Measurements from ENCODE around the gene EOLA2.
"Not testable (repeated sequence)": the region's sequence is repeated elsewhere in the genome, so short reads cannot be mapped to it uniquely, and the experiment has no call there.

The EOLA2 gene

GRCh38 chrX:149962010-149962409 lies 23.7 kb upstream of the EOLA2 start:
- DNase-seq (ENCODE audit: low read depth in 2 of 2), result no peak
- no peak for TF ChIP-seq CTCF (IDR thresholded peaks at IDR 0.05; ENCODE audit: low read depth, low read length)
- H3K4me3 ChIP-seq (replicated peaks in 1 of 2; ENCODE audit: low read depth in 2 of 2, low read length in 2 of 2), result no peak overlapping the region

GRCh38 chrX:149961572-149961971 lies 23.3 kb upstream of the EOLA2 start:
- no peak for TF ChIP-seq CTCF (IDR thresholded peaks at IDR 0.05; ENCODE audit: low read depth, low read length)
- H3K4me3 ChIP-seq (replicated peaks in 1 of 2; ENCODE audit: low read depth in 2 of 2, low read length in 2 of 2), result no peak overlapping the region
- no peak for DNase-seq (ENCODE audit: low read depth in 2 of 2)

- peak; percentile 73 for DNase-seq (ENCODE audit: low read depth in 2 of 2)
- no peak overlapping the region for H3K4me3 ChIP-seq (replicated peaks in 1 of 2; ENCODE audit: low read depth in 2 of 2, low read length in 2 of 2)
- peak; percentile 38 for TF ChIP-seq CTCF (IDR thresholded peaks at IDR 0.05; ENCODE audit: low read depth, low read length)
Measured at GRCh38 chrX:149950681-149951080, 12.4 kb upstream of the EOLA2 start.

- no peak overlapping the region for H3K4me3 ChIP-seq (replicated peaks in 1 of 2; ENCODE audit: low read depth in 2 of 2, low read length in 2 of 2)
- no peak for TF ChIP-seq CTCF (IDR thresholded peaks at IDR 0.05; ENCODE audit: low read depth, low read length)
- peak in 1 of 2 donors; percentile 19 for DNase-seq (ENCODE audit: low read depth in 2 of 2)
Measured at GRCh38 chrX:149949743-149950436, 11.6 kb upstream of the EOLA2 start.

- no peak for DNase-seq (ENCODE audit: low read depth in 2 of 2)
- TF ChIP-seq CTCF (IDR thresholded peaks at IDR 0.05; ENCODE audit: low read depth, low read length), result no peak
- no peak overlapping the region for H3K4me3 ChIP-seq (replicated peaks in 1 of 2; ENCODE audit: low read depth in 2 of 2, low read length in 2 of 2)
Measured at GRCh38 chrX:149948016-149948415, 9.7 kb upstream of the EOLA2 start.

- DNase-seq (ENCODE audit: low read depth in 2 of 2); H3K4me3 ChIP-seq (replicated peaks in 1 of 2; ENCODE audit: low read depth in 2 of 2, low read length in 2 of 2): not testable (repeated sequence)
Measured at GRCh38 chrX:149946932-149947331, 8.6 kb upstream of the EOLA2 start.

GRCh38 chrX:149945820-149946219 lies 7.5 kb upstream of the EOLA2 start:
- DNase-seq (ENCODE audit: low read depth in 2 of 2); H3K4me3 ChIP-seq (replicated peaks in 1 of 2; ENCODE audit: low read depth in 2 of 2, low read length in 2 of 2): not testable (repeated sequence)

- not testable (repeated sequence) for DNase-seq (ENCODE audit: low read depth in 2 of 2); H3K4me3 ChIP-seq (replicated peaks in 1 of 2; ENCODE audit: low read depth in 2 of 2, low read length in 2 of 2)
Measured at GRCh38 chrX:149945087-149945670, 6.9 kb upstream of the EOLA2 start.
